HEK293 (cell line): Measurements from ENCODE around the gene EIF4G1.

ENCODE experiments used
- CTCF ChIA-PET: fragments of 350-600 bp; formaldehyde crosslinking; extraction: SDS; loops from one replicate; lab custom pipeline; 2021; ENCODE audit warnings: antibody characterized with exemption; lab: Yijun Ruan, JAX
- POLR2A ChIA-PET: fragments of 300-600 bp; formaldehyde crosslinking; extraction: SDS; loops from one replicate; lab custom pipeline; 2020; ENCODE audit warnings: antibody characterized with exemption, inconsistent platforms; lab: Yijun Ruan, JAX
- H3K27ac ChIP-seq: fragments of 200-500 bp; sonication (Bioruptor generic); 2 replicates; pipeline ENCODE4 v1.5.1; 2014; ENCODE audit warnings: low read depth, low read length, control low read depth, inconsistent platforms; ENCODE audit errors: extremely low read depth
- H3K36me3 ChIP-seq, 2 experiments: fragments of 200-500 bp in 1 of 2; sonication (Bioruptor generic) in 1 of 2; 1 replicate in 1 of 2; 2 replicates in 1 of 2; pipeline ENCODE4 v1.5.1; 2014 to 2017; ENCODE audit warnings: inconsistent platforms in 2 of 2, low read length in 2 of 2; ENCODE audit not compliant: control insufficient read depth in 2 of 2, insufficient read depth in 1 of 2
- H3K4me1 ChIP-seq: fragments of 200-500 bp; sonication (Bioruptor generic); 2 replicates; pipeline ENCODE4 v1.5.1; 2014; ENCODE audit warnings: mild to moderate bottlenecking, low read length, inconsistent platforms; ENCODE audit not compliant: control insufficient read depth, insufficient read depth
- H3K4me3 ChIP-seq: 2 replicates; pipeline ENCODE4 v1.5.1; 2011; ENCODE audit warnings: low read depth, mild to moderate bottlenecking, control low read depth, low read length, moderate library complexity
- H3K9me3 ChIP-seq: fragments of 200-500 bp; sonication (Bioruptor generic); 2 replicates; pipeline ENCODE4 v1.5.1; 2014; ENCODE audit warnings: low read depth, low read length, inconsistent platforms; ENCODE audit not compliant: control insufficient read depth, insufficient read depth
- EGR2 ChIP-seq: fragments of 450-650 bp; formaldehyde crosslinking; IDR thresholded peaks from 2 replicates; pipeline ENCODE4 v1.5.1; 2016; ENCODE audit warnings: low read depth, missing biosample characterization, missing genetic modification characterization
- ELK4 ChIP-seq: IDR thresholded peaks from 2 replicates; pipeline ENCODE4 v1.6.1; 2011; ENCODE audit warnings: mild to moderate bottlenecking, low read depth, low read length, borderline replicate concordance
- KLF1 ChIP-seq: fragments of 450-650 bp; formaldehyde crosslinking; IDR thresholded peaks from 2 replicates; pipeline ENCODE4 v1.5.1; 2016; ENCODE audit warnings: missing biosample characterization, missing genetic modification characterization
- PRDM1 ChIP-seq: fragments of 450-650 bp; formaldehyde crosslinking; IDR thresholded peaks from 2 replicates; pipeline ENCODE4; 2016; ENCODE audit warnings: missing biosample characterization, missing genetic modification characterization
- ZBTB17 ChIP-seq: fragments of 450-650 bp; formaldehyde crosslinking; IDR thresholded peaks from 2 replicates; pipeline ENCODE4 v1.5.1; 2016; ENCODE audit warnings: missing biosample characterization, missing genetic modification characterization
- ZFP3 ChIP-seq: fragments of 450-650 bp; formaldehyde crosslinking; IDR thresholded peaks from 2 replicates; pipeline ENCODE4 v1.5.1; 2016; ENCODE audit warnings: low read depth, missing biosample characterization, missing genetic modification characterization
- ZFP37 ChIP-seq: fragments of 450-650 bp; formaldehyde crosslinking; IDR thresholded peaks from 2 replicates; pipeline ENCODE4 v1.5.1; 2016; ENCODE audit warnings: missing biosample characterization, missing genetic modification characterization
- ZNF16 ChIP-seq: fragments of 450-650 bp; formaldehyde crosslinking; IDR thresholded peaks from 2 replicates; pipeline ENCODE4 v1.5.1; 2016; ENCODE audit warnings: low read depth, missing biosample characterization, missing genetic modification characterization
- ZNF2 ChIP-seq: fragments of 450-650 bp; formaldehyde crosslinking; IDR thresholded peaks from 2 replicates; pipeline ENCODE4 v1.5.1; 2016; ENCODE audit warnings: missing biosample characterization, missing genetic modification characterization
- ZNF23 ChIP-seq: fragments of 450-650 bp; formaldehyde crosslinking; IDR thresholded peaks from 2 replicates; pipeline ENCODE4 v1.5.1; 2016; ENCODE audit warnings: missing biosample characterization, missing genetic modification characterization, borderline replicate concordance
- ZNF24 ChIP-seq: fragments of 450-650 bp; formaldehyde crosslinking; IDR thresholded peaks from 2 replicates; pipeline ENCODE4 v1.5.1; 2016; ENCODE audit warnings: missing biosample characterization, missing genetic modification characterization
- ZNF335 ChIP-seq: fragments of 450-650 bp; formaldehyde crosslinking; conservative IDR thresholded peaks from 2 replicates; pipeline ENCODE4 v1.5.1; 2016; ENCODE audit warnings: missing biosample characterization, missing genetic modification characterization
- ZNF521 ChIP-seq: fragments of 450-650 bp; formaldehyde crosslinking; IDR thresholded peaks from 2 replicates; pipeline ENCODE4 v1.5.1; 2017; ENCODE audit warnings: missing biosample characterization, mild to moderate bottlenecking, missing genetic modification characterization
- ZNF560 ChIP-seq: fragments of 450-650 bp; formaldehyde crosslinking; IDR thresholded peaks from 2 replicates; pipeline ENCODE4 v1.5.1; 2017; ENCODE audit warnings: missing biosample characterization, missing genetic modification characterization, borderline replicate concordance
- ZNF580 ChIP-seq: fragments of 450-650 bp; formaldehyde crosslinking; IDR thresholded peaks from 2 replicates; pipeline ENCODE4 v1.5.1; 2016; ENCODE audit warnings: missing biosample characterization, missing genetic modification characterization
- ZNF624 ChIP-seq: fragments of 450-650 bp; formaldehyde crosslinking; IDR thresholded peaks from 2 replicates; pipeline ENCODE4 v1.5.1; 2017; ENCODE audit warnings: missing biosample characterization, missing genetic modification characterization
- ZNF704 ChIP-seq: fragments of 450-650 bp; formaldehyde crosslinking; IDR thresholded peaks from 2 replicates; pipeline ENCODE4 v1.5.1; 2016; ENCODE audit warnings: missing biosample characterization, missing genetic modification characterization
- ZNF747 ChIP-seq: fragments of 450-650 bp; formaldehyde crosslinking; IDR thresholded peaks from 2 replicates; pipeline ENCODE4 v1.5.1; 2016; ENCODE audit warnings: missing biosample characterization, missing genetic modification characterization
- ZSCAN30 ChIP-seq: fragments of 450-650 bp; IDR thresholded peaks from 2 replicates; pipeline ENCODE4 v1.5.1; 2018; ENCODE audit warnings: missing biosample characterization, mild to moderate bottlenecking, missing genetic modification characterization, moderate library complexity
- TF ChIP-seq, protein P1 (sequence below): fragments of 450-650 bp; formaldehyde crosslinking; IDR thresholded peaks from 2 replicates; pipeline ENCODE4 v1.5.1; 2016; ENCODE audit warnings: missing biosample characterization, missing genetic modification characterization
- TF ChIP-seq, protein P2 (sequence below): fragments of 450-650 bp; formaldehyde crosslinking; optimal IDR thresholded peaks from 2 replicates; pipeline ENCODE3; 2016; ENCODE audit warnings: missing biosample characterization, mild to moderate bottlenecking, missing genetic modification characterization

Gene EIF4G1

DNA sequence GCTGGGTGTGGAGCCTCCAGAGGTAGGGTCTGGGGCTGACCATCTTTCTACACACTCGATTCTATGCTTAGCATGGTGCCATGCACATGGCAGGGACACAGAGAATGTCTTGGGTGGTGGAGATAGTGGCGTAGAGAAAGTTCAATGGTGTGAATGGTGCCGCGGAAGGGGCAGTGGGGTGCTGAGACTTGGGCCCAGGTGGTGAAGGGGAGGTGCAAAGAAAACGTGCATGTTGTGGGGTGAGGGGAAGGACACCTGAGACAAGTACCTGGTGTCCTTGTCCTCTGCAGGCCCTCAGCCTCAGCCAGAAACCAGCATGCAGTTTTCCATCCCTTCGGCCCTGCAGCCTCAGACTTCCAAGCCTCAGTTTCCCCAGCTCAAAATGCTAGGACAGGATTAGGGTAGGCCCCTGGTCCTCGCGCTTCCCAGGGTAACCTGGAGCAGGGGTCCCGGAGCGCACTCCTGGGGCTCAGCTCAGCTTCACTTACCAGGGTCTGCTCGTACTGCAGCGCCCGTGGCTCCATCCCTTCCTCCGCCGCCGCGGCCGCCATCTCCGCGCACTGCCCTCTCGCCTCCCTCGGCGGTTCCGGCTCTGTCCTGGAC is 46.6 kb downstream of the EIF4G1 start:
- no peak for TF ChIP-seq ZNF747 (tag by site-specific recombination)
- no peak for TF ChIP-seq ZNF704 (tag by site-specific recombination)
- TF ChIP-seq ZNF16 (tag by site-specific recombination), result no peak
- TF ChIP-seq, protein P1, sequence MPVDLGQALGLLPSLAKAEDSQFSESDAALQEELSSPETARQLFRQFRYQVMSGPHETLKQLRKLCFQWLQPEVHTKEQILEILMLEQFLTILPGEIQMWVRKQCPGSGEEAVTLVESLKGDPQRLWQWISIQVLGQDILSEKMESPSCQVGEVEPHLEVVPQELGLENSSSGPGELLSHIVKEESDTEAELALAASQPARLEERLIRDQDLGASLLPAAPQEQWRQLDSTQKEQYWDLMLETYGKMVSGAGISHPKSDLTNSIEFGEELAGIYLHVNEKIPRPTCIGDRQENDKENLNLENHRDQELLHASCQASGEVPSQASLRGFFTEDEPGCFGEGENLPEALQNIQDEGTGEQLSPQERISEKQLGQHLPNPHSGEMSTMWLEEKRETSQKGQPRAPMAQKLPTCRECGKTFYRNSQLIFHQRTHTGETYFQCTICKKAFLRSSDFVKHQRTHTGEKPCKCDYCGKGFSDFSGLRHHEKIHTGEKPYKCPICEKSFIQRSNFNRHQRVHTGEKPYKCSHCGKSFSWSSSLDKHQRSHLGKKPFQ (tag by site-specific recombination), result no peak
- TF ChIP-seq ZNF521, result no peak
- TF ChIP-seq ELK4, result no peak
- TF ChIP-seq, protein P2, sequence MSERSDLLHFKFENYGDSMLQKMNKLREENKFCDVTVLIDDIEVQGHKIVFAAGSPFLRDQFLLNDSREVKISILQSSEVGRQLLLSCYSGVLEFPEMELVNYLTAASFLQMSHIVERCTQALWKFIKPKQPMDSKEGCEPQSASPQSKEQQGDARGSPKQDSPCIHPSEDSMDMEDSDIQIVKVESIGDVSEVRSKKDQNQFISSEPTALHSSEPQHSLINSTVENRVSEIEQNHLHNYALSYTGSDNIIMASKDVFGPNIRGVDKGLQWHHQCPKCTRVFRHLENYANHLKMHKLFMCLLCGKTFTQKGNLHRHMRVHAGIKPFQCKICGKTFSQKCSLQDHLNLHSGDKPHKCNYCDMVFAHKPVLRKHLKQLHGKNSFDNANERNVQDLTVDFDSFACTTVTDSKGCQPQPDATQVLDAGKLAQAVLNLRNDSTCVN (tag by site-specific recombination), result peak; percentile 27
- no peak for TF ChIP-seq ZFP37 (tag by site-specific recombination)
- no peak for TF ChIP-seq ZBTB17 (tag by site-specific recombination)
- TF ChIP-seq ZNF560, result no peak
- no peak for TF ChIP-seq KLF1 (tag by site-specific recombination)
- TF ChIP-seq PRDM1, result peak; percentile 63; the same call in 1 of the 2 replicates
- no peak for TF ChIP-seq ZNF624 (tag by site-specific recombination)
- TF ChIP-seq ZNF23 (tag by site-specific recombination), result no peak
- no peak for TF ChIP-seq ZNF24
- TF ChIP-seq ZNF2 (tag by site-specific recombination), result no peak
- no peak for TF ChIP-seq ZFP3 (tag by site-specific recombination)
- TF ChIP-seq ZNF580 (tag by site-specific recombination), result no peak
- no peak for TF ChIP-seq EGR2
- peak; percentile 31; the same call in 1 of the 2 replicates for TF ChIP-seq ZNF335 (tag by site-specific recombination)
- TF ChIP-seq ZSCAN30 (tag by site-specific recombination), result peak; percentile 52; the same call in 1 of the 2 replicates
- Histone ChIP-seq H3K4me1 (no peaks in the 10 kb centered on the region), H3K4me3 (peak overlapping the region; percentile 84), H3K36me3 (peaks cover 0 to 41% of the 10 kb centered on the region in 2 experiments; a peak in 2 of 3 replicates), H3K27ac (peak overlapping the region; percentile 88; the same call in 1 of the 2 replicates), H3K9me3 (no peaks in the 10 kb centered on the region)
- ChIA-PET CTCF (interaction anchor here (0.7 to 3.3 kb wide), 4 partner anchors 12 to 180 kb away, joined by 3 to 13 read pairs (median 4); no protein-coding TSS in a partner anchor), POLR2A (interaction anchor here (0.6 to 2.7 kb wide), 5 partner anchors 10 to 15 kb away, joined by 3 to 9 read pairs (median 3); no protein-coding TSS in a partner anchor)
